ENCODE results near the gene MAGEA6. TPM values are rescaled to one million over a fixed set of nuclear protein-coding genes. Genes with fewer than 3 reads are reported as not detected.
"Not testable (repeated sequence)": the region's sequence is repeated elsewhere in the genome, so short reads cannot be mapped to it uniquely, and the experiment has no call there.

Gene MAGEA6
- total RNA-seq, 1 donor from 2014 or later: not detected

- FAIRE-seq: no peak
- DNase-seq (ENCODE audit: low read depth): no peak
- no peak for TF ChIP-seq CTCF (IDR thresholded peaks at IDR 0.05; ENCODE audit: insufficient read depth, low read length, severe bottlenecking)
- Histone ChIP-seq H3K27me3 (ENCODE audit: control insufficient read depth, insufficient read depth, low read length) (no peaks in the 10 kb centered on the region), H3K36me3 (ENCODE audit: control insufficient read depth, insufficient read depth, low read length) (no peaks in the 10 kb centered on the region), H3K4me3 (ENCODE audit: low read depth, low read length) (no peak overlapping the region)
Measured at GRCh38 chrX:152738560-152738959, 30.9 kb downstream of the MAGEA6 start.

- FAIRE-seq; DNase-seq (ENCODE audit: low read depth): not testable (repeated sequence)
Measured at GRCh38 chrX:152736528-152736927, 33.0 kb downstream of the MAGEA6 start.

GRCh38 chrX:152735860-152736511 is 33.5 kb downstream of the MAGEA6 start:
- no peak for FAIRE-seq
- no peak for DNase-seq (ENCODE audit: low read depth)
- Histone ChIP-seq H3K27me3 (ENCODE audit: control insufficient read depth, insufficient read depth, low read length) (no peaks in the 10 kb centered on the region), H3K4me3 (ENCODE audit: low read depth, low read length) (no peak overlapping the region), H3K36me3 (ENCODE audit: control insufficient read depth, insufficient read depth, low read length) (no peaks in the 10 kb centered on the region)
- no peak for TF ChIP-seq CTCF (IDR thresholded peaks at IDR 0.05; ENCODE audit: insufficient read depth, low read length, severe bottlenecking)

More at GRCh38 chrX:152736528-152736927, 33.0 kb downstream of the MAGEA6 start:
- H3K36me3 ChIP-seq (ENCODE audit: control insufficient read depth, insufficient read depth, low read length); H3K4me3 ChIP-seq (ENCODE audit: low read depth, low read length); H3K27me3 ChIP-seq (ENCODE audit: control insufficient read depth, insufficient read depth, low read length): not testable (repeated sequence)

GRCh38 chrX:152735101-152735500 is 34.4 kb downstream of the MAGEA6 start:
- DNase-seq (ENCODE audit: low read depth): no peak
- Histone ChIP-seq H3K36me3 (ENCODE audit: control insufficient read depth, insufficient read depth, low read length) (no peaks in the 10 kb centered on the region), H3K27me3 (ENCODE audit: control insufficient read depth, insufficient read depth, low read length) (no peaks in the 10 kb centered on the region), H3K4me3 (ENCODE audit: low read depth, low read length) (no peak overlapping the region)
- no peak for TF ChIP-seq CTCF (IDR thresholded peaks at IDR 0.05; ENCODE audit: insufficient read depth, low read length, severe bottlenecking)
- FAIRE-seq: no peak

- not testable (repeated sequence) for H3K36me3 ChIP-seq (ENCODE audit: control insufficient read depth, insufficient read depth, low read length); DNase-seq (ENCODE audit: low read depth); FAIRE-seq; H3K27me3 ChIP-seq (ENCODE audit: control insufficient read depth, insufficient read depth, low read length); H3K4me3 ChIP-seq (ENCODE audit: low read depth, low read length)
Measured at GRCh38 chrX:152734143-152734858, 35.2 kb downstream of the MAGEA6 start.

GRCh38 chrX:152733261-152733975 is 36.1 kb downstream of the MAGEA6 start, which contains the start of the genes CSAG1 and MAGEA12:
CSAG1 (minus strand) TSS chrX:152733721; CDS start chrX:152732460, 1,261 bp downstream.
MAGEA12 (plus strand) TSS chrX:152733757; CDS start chrX:152736162, 2,405 bp downstream.
- no peak for DNase-seq (ENCODE audit: low read depth)
- no peaks in the 10 kb centered on the region for H3K36me3 ChIP-seq (ENCODE audit: control insufficient read depth, insufficient read depth, low read length)
- no peak for FAIRE-seq
- no peaks in the 10 kb centered on the region for H3K27me3 ChIP-seq (ENCODE audit: control insufficient read depth, insufficient read depth, low read length)
- TF ChIP-seq CTCF (IDR thresholded peaks at IDR 0.05; ENCODE audit: insufficient read depth, low read length, severe bottlenecking): no peak
- no peak within 1 kb of the TSS for H3K4me3 ChIP-seq (ENCODE audit: low read depth, low read length)

All from bronchial epithelial cell (primary cell).